Measurements from ENCODE around the gene HMCN2.
"Not testable (repeated sequence)": the region's sequence is repeated elsewhere in the genome, so short reads cannot be mapped to it uniquely, and the experiment has no call there.

HMCN2 gene

DNA sequence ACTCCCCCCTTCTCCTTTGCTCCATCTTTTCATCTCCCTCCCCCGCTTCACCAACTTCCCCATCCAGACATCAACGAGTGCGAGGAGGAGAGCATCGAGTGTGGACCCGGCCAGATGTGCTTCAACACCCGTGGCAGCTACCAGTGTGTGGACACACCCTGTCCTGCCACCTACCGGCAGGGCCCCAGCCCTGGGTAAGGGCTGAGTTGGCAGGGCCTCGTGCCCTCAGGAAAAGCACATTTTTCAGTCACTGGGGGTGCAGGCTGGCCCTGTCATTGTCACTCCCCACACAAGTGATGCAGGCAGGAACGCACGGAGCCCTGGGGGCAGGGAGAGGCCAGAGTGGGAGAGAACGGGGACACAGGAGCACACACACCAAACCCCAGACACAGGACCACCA lies 166.8 kb downstream of the HMCN2 start:
- Histone ChIP-seq H3K27me3 (peaks cover 0 to 22% (median 9%) of the 10 kb centered on the region in 11 experiments; a peak in 12 of 22 replicates), H3K4me3 (no peak overlapping the region), H3K9ac (no peak overlapping the region), H3K27ac (peak overlapping the region in 1 of 11 experiments; percentile 27; a peak in 1 of 22 replicates), H3K36me3 (no peaks in the 10 kb centered on the region), H3K4me2 (peak overlapping the region in 9 of 11 experiments; percentile 15 to 73 (median 53); a peak in 14 of 22 replicates), H3K9me3 (replicated peaks in 1 of 11) (peaks cover 11 to 22% (median 18%) of the 10 kb centered on the region in 11 experiments; a peak in 21 of 22 replicates), H3K4me1 (peaks cover 8 to 30% (median 21%) of the 10 kb centered on the region in 10 experiments), H4K20me1 (no peaks in the 10 kb centered on the region; a peak in 1 of 22 replicates)
- TF ChIP-seq Cebpa-rat (IDR thresholded peaks at IDR 0.05), result no peak

DNA sequence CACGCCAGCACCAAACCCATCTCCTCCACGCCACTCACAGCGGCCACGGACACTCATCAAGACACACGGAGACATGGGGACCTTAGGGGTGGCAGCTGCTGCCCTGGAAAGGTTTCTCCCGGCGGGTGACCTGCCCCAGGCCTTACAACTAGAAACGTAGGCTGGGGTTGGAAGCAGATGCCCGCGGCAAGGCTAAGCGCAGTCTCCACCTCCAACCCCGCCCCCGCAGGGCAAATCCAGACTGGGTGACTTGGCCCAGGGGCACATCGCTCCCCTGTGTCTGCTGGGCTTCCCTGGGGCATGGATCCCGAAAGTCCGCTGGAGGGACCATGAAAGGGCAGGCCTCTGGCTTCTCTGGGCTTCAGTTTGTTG lies 167.2 kb downstream of the HMCN2 start:
- no peak for TF ChIP-seq Cebpa-rat (IDR thresholded peaks at IDR 0.05)
- Histone ChIP-seq H3K36me3 (no peaks in the 10 kb centered on the region), H3K9ac (no peak overlapping the region), H3K4me1 (peaks cover 4 to 25% (median 17%) of the 10 kb centered on the region in 10 experiments; a peak in 19 of 20 replicates), H3K27me3 (peaks cover 0 to 22% (median 9%) of the 10 kb centered on the region in 11 experiments; a peak in 12 of 22 replicates), H3K4me3 (no peak overlapping the region), H3K9me3 (replicated peaks in 1 of 11) (peaks cover 11 to 22% (median 18%) of the 10 kb centered on the region in 11 experiments; a peak in 21 of 22 replicates), H3K4me2 (peak overlapping the region in 5 of 11 experiments; percentile 23 to 73 (median 57); a peak in 8 of 22 replicates), H3K27ac (no peak overlapping the region), H4K20me1 (no peaks in the 10 kb centered on the region; a peak in 1 of 22 replicates)

DNA sequence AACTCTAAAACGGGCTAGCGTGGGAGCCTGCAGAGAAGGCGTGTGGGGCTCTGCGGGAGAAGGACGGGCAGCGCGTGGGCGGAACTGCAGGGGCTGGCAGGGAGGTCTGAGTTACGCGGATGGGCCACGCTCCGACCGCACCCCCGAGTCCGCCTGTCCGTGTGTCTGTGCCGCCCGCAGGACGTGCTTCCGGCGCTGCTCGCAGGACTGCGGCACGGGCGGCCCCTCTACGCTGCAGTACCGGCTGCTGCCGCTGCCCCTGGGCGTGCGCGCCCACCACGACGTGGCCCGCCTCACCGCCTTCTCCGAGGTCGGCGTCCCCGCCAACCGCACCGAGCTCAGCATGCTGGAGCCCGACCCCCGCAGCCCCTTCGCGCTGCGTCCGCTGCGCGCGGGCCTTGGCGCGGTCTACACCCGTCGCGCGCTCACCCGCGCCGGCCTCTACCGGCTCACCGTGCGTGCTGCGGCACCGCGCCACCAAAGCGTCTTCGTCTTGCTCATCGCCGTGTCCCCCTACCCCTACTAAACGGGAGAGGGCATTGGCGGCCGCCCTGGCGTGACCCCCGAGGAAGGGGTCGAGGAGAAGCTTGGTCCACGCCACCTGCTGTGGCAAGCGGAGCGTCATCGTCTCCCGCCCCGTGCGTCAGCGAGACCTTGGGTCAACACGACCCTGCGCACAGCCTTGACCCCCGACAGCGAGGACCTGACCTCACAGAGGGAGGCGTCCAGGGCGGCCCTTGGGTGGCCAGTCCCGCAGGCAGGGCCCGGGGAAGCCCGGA lies 167.8 kb downstream of the HMCN2 start:
- Histone ChIP-seq H3K4me2 (no peak overlapping the region), H3K4me3 (no peak overlapping the region), H4K20me1 (no peaks in the 10 kb centered on the region; a peak in 1 of 22 replicates), H3K27me3 (peaks cover 0 to 22% (median 9%) of the 10 kb centered on the region in 11 experiments; a peak in 12 of 22 replicates), H3K9ac (no peak overlapping the region), H3K27ac (no peak overlapping the region), H3K4me1 (peaks cover 0 to 21% (median 15%) of the 10 kb centered on the region in 10 experiments; a peak in 15 of 20 replicates), H3K9me3 (replicated peaks in 1 of 11) (peaks cover 11 to 22% (median 18%) of the 10 kb centered on the region in 11 experiments; a peak in 21 of 22 replicates), H3K36me3 (no peaks in the 10 kb centered on the region)
- TF ChIP-seq Cebpa-rat (IDR thresholded peaks at IDR 0.05), result no peak

DNA sequence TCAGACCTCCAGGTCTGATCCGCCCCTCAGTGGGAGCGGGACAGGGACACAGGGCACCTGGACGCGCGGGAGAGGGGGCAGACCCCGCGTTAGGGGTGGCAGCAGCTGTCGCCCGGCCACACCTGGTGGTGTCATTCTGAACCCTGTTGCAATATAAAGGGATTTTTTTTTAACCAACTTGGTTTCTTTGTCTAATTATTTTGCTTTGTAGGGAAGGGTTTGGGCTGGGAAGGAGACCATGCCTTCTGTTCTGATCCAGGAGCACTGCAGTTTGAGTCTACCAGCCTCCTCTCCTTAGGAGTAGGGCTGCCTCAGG lies 168.3 kb downstream of the HMCN2 start:
- TF ChIP-seq Cebpa-rat (IDR thresholded peaks at IDR 0.05), result no peak
- Histone ChIP-seq H4K20me1 (no peaks in the 10 kb centered on the region; a peak in 1 of 22 replicates), H3K36me3 (no peaks in the 10 kb centered on the region), H3K4me2 (no peak overlapping the region), H3K27ac (no peak overlapping the region), H3K27me3 (peaks cover 0 to 22% (median 9%) of the 10 kb centered on the region in 11 experiments; a peak in 12 of 22 replicates), H3K9ac (no peak overlapping the region), H3K9me3 (replicated peaks in 1 of 11) (peaks cover 11 to 22% (median 18%) of the 10 kb centered on the region in 11 experiments; a peak in 21 of 22 replicates), H3K4me1 (peaks cover 0 to 21% (median 15%) of the 10 kb centered on the region in 10 experiments; a peak in 15 of 20 replicates), H3K4me3 (no peak overlapping the region)

DNA sequence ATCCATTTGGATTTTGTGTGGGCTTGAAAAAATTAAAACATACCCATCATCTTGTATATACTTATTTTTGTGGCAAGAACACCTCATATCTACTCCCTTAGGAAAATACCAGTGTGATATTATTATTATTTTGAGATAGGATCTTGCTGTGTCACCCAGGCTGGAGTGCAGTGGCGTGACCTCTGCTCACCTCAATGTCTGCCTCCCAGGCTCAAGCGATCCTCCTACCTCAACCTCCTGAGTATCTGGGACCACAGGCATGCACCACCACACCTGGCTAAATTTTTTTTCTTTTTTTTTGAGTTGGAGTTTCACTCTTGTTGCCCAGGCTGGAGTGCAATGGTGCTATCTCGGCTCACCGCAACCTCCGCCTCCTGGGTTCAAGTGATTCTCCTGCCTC lies 169.1 kb downstream of the HMCN2 start:
- not testable (repeated sequence) for H3K4me3 ChIP-seq, H3K27ac ChIP-seq, H4K20me1 ChIP-seq, H3K4me2 ChIP-seq, H3K36me3 ChIP-seq, H3K9ac ChIP-seq
- H3K9me3 ChIP-seq (replicated peaks in 1 of 11), result peaks cover 11 to 15% (median 14%) of the 10 kb centered on the region in 11 experiments; a peak in 21 of 22 replicates
- peaks cover 0 to 22% (median 9%) of the 10 kb centered on the region in 11 experiments; a peak in 12 of 22 replicates for H3K27me3 ChIP-seq
- peaks cover 0 to 21% (median 15%) of the 10 kb centered on the region in 10 experiments; a peak in 15 of 20 replicates for H3K4me1 ChIP-seq

DNA sequence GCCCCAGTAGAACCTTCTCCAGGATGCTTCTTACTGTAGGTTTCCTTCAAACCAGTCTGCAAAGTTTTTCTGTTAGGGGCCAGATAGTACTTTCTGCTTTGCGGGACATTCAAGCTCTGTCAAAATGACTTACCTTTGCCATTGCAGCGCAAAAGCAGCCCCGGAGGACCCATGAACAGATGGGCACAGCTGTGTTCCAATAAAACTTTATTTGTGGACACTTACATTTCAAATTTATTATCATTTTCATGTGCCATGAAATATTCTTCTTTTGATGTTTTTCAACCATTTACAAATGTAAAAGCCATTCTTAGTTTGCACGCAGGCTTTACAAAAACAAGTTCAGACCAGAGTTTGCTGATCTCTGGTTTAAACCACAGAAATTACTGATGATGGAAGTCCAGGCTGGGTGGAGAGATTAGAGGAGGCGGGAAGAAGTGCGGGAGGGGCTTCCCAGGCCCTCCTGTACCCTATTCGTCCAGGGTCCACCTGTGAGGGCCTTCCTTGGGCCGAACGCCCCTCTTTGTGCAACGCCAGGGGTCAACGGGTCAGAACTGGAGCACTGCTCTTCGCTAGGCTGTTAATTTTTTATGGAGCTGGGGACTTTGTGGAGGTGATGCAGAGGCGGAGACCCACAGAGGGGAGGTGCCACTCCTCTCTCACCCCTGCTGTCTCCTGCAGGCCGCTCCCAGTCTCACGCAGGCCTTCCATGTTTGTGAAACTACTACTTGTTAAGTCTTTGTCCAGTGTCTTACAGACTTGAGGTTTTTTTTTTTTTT lies 171.6 kb downstream of the HMCN2 start:
- Histone ChIP-seq H3K9me3 (replicated peaks in 1 of 11) (peaks cover 17 to 23% (median 18%) of the 10 kb centered on the region in 11 experiments), H3K4me1 (peaks cover 0 to 12% (median 6%) of the 10 kb centered on the region in 10 experiments; a peak in 14 of 20 replicates), H3K27me3 (peaks cover 0 to 19% (median 9%) of the 10 kb centered on the region in 11 experiments; a peak in 12 of 22 replicates), H3K4me2 (no peak overlapping the region), H4K20me1 (no peaks in the 10 kb centered on the region; a peak in 1 of 22 replicates), H3K27ac (no peak overlapping the region), H3K9ac (no peak overlapping the region), H3K4me3 (no peak overlapping the region), H3K36me3 (no peaks in the 10 kb centered on the region)
- TF ChIP-seq Cebpa-rat (IDR thresholded peaks at IDR 0.05), result no peak

DNA sequence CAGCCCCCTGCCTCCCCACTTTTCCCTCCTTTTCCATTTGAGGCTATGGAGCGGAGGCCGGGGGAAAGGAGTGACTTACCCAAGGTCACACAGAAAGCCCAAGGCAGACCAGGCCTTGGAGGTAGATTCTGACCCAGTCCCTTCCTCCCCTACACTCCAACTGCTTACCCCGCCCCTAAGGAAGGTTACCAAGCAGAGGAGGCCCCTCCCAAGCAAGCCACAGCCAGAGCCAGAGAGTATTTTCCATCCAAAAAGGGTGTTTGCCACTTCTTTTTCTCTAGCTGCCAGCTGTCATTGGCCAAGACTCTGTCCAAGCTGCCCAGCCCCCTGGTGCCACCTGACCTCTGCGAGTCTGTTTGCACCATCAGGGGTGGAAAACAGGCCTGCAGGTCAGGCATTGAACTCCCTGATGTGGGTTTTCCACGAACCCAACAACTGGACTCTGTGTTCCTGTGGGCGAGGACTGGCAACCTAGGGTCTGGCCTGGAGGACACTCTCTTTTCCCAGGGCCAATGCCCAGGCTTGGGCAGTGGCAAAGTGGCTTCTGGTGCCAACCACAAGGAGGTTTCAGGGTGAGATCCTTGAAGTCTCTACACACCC lies 172.9 kb downstream of the HMCN2 start:
- TF ChIP-seq Cebpa-rat (IDR thresholded peaks at IDR 0.05), result no peak
- Histone ChIP-seq H3K4me1 (0 out of 20 replicates have a peak, but pooled peaks cover 0 to 5% (median 0%) of the 10 kb centered on the region in 10 experiments), H3K9me3 (replicated peaks in 1 of 11) (peaks cover 18 to 24% (median 19%) of the 10 kb centered on the region in 11 experiments), H3K9ac (no peak overlapping the region), H4K20me1 (no peaks in the 10 kb centered on the region; a peak in 2 of 22 replicates), H3K27ac (no peak overlapping the region), H3K36me3 (no peaks in the 10 kb centered on the region), H3K27me3 (peaks cover 0 to 7% (median under 1%) of the 10 kb centered on the region in 11 experiments; a peak in 4 of 22 replicates), H3K4me2 (no peak overlapping the region), H3K4me3 (no peak overlapping the region)

DNA sequence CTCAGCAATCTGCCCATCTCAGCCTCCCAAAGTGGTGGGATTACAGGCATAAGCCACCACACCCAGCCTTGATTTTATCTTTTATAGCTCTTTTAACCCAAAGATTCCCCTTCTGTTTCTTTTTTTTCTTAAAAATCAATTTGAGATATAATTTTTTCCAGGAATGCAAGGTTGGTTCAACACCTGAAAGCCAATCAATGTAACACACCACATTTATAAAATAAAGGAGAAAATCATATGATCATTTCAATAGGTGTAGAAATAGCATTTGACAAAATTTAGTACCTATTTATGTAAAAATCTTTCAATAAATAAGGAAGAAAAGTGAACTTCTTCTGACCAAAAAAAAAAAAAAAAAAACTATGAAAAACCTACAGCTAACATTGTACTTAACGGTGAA lies 175.5 kb downstream of the HMCN2 start:
- H3K27me3 ChIP-seq, result peaks cover 0 to 6% (median 0%) of the 10 kb centered on the region in 11 experiments; a peak in 4 of 22 replicates
- no peak overlapping the region for H3K4me2 ChIP-seq
- TF ChIP-seq Cebpa-rat (IDR thresholded peaks at IDR 0.05), result no peak
- no peak overlapping the region for H3K4me3 ChIP-seq
- no peak overlapping the region for H3K27ac ChIP-seq
- peaks cover 0 to 7% (median 0%) of the 10 kb centered on the region in 11 experiments; a peak in 4 of 22 replicates for H4K20me1 ChIP-seq
- H3K9me3 ChIP-seq (replicated peaks in 1 of 11), result peaks cover 18 to 24% (median 19%) of the 10 kb centered on the region in 11 experiments
- H3K9ac ChIP-seq, result no peak overlapping the region
- no peaks in the 10 kb centered on the region for H3K36me3 ChIP-seq
- peaks cover 9 to 20% (median 18%) of the 10 kb centered on the region in 10 experiments for H3K4me1 ChIP-seq
